WTC11 (cell line): ENCODE measurements around the gene GGTLC2. TPM values are rescaled to one million over a fixed set of nuclear protein-coding genes. Genes with fewer than 3 reads are reported as not detected.
"Not testable (repeated sequence)": the region's sequence is repeated elsewhere in the genome, so short reads cannot be mapped to it uniquely, and the experiment has no call there.

Source experiments
- ATAC-seq: fragments of 200-7000 bp; cut with Tn5 transposase; 2 replicates; pipeline ENCODE4 v1.10.0; 2021; ENCODE audit warnings: mild to moderate bottlenecking, moderate library complexity
- CTCF ChIA-PET: fragments of 300-600 bp; sonication (Branson Sonifier 250); formaldehyde crosslinking; loops from one replicate; lab custom pipeline; 2021; ENCODE audit warnings: antibody characterized with exemption; lab: Charles Lee
- POLR2A ChIA-PET: fragments of 350-600 bp; sonication (Branson Sonifier 250); formaldehyde crosslinking; loops from one replicate; lab custom pipeline; 2021; ENCODE audit warnings: antibody characterized with exemption; lab: Charles Lee
- DNase-seq: peaks from one replicate; pipeline ENCODE4 v3.0.0; 2021; ENCODE audit warnings: low spot score
- H3K27ac Mint-ChIP-seq: 2 replicates; pipeline ENCODE4 v1.8.0; 2021; ENCODE audit warnings: mixed read lengths
- H3K27me3 Mint-ChIP-seq: 2 replicates; pipeline ENCODE4 v1.8.0; 2021; ENCODE audit warnings: low read depth, mild to moderate bottlenecking, moderate library complexity, mixed read lengths
- H3K36me3 Mint-ChIP-seq: 2 replicates; pipeline ENCODE4 v1.8.0; 2021; ENCODE audit warnings: mixed read lengths
- H3K4me1 Mint-ChIP-seq: 2 replicates; pipeline ENCODE4 v1.8.0; 2022; ENCODE audit warnings: mixed read lengths
- H3K4me3 Mint-ChIP-seq: 2 replicates; pipeline ENCODE4 v1.8.0; 2021; ENCODE audit warnings: mild to moderate bottlenecking, moderate library complexity, mixed read lengths
- H3K9me3 Mint-ChIP-seq: 2 replicates; pipeline ENCODE4 v1.8.0; 2021; ENCODE audit warnings: mixed read lengths
- NR2C2 ChIP-seq: sonication (generic); formaldehyde crosslinking; IDR thresholded peaks from 2 replicates; pipeline ENCODE4 v1.8.0; 2022; ENCODE audit warnings: mild to moderate bottlenecking, missing genetic modification reagents
- total RNA-seq: library from RNA; stranded (reverse); gene quantifications from 3 replicates; pipeline ENCODE4 v1.2.3, GENCODE V29; 2021
- TF ChIP-seq, protein P1 (sequence below): sonication (generic); formaldehyde crosslinking; IDR thresholded peaks from 2 replicates; pipeline ENCODE4 v1.8.0; 2022; ENCODE audit warnings: mild to moderate bottlenecking, missing genetic modification reagents
- TF ChIP-seq, protein P2 (sequence below): fragments of 200-600 bp; IDR thresholded peaks from 2 replicates; pipeline ENCODE4 v1.8.0; 2022; ENCODE audit warnings: antibody characterized with exemption

GGTLC2 gene
- total RNA-seq, 1 experiment from 2014 or later = not detected

GRCh38 chr22:22619765-22620414 lies 24.5 kb upstream of the GGTLC2 start (continued):
- TF ChIP-seq NR2C2 (CRISPR knock-in tag) = no peak
- TF ChIP-seq, protein P1, sequence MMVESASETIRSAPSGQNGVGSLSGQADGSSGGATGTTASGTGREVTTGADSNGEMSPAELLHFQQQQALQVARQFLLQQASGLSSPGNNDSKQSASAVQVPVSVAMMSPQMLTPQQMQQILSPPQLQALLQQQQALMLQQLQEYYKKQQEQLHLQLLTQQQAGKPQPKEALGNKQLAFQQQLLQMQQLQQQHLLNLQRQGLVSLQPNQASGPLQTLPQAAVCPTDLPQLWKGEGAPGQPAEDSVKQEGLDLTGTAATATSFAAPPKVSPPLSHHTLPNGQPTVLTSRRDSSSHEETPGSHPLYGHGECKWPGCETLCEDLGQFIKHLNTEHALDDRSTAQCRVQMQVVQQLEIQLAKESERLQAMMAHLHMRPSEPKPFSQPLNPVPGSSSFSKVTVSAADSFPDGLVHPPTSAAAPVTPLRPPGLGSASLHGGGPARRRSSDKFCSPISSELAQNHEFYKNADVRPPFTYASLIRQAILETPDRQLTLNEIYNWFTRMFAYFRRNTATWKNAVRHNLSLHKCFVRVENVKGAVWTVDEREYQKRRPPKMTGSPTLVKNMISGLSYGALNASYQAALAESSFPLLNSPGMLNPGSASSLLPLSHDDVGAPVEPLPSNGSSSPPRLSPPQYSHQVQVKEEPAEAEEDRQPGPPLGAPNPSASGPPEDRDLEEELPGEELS (CRISPR knock-in tag) = no peak

DNA sequence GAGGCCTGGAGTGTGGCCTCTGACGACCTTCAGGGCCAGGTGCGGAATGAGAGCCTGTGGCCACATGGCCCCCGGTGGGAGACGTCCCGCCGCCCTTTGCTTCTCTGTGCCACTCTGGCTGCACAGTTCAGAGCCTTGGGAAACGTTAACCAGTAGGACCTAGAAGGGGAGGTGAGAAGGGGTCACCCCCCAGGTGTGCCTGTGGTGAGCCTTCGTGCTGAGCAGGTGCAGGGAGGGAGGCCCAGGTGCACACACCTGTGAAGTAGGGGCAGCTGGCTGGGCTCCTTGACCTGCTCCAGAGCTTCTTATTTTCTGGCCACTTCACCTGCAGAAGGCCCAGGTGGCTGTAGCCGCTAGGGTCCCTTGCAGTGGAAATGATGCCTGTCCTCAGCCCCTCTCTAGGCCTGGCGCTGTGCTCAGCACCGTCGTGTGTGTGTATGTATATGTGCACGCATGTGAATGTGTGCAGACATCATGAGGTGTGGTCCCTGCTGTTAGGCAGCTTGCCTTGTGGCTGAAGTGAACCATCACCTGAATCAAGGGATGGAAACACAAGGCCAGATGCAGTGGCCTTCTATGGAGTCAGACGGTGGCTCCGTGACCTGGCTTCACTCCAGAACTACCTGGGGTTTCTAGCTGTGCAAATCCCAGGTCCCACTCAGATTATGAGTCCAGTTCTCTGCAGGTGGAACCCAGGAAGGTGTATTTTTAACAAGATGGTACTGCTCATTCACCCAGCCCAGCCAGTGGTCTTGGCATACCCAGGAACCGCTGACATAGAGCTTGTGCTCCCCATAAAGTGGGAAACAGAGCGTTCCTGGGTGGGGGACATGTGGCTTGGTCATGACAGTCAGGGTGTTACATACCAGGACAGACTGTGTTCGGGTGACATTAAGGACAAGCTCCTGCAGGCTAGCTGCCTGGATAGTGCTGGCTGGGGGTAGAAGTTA lies 15.6 kb upstream of the GGTLC2 start:
- H3K4me1 Mint-ChIP-seq, H3K4me3 Mint-ChIP-seq, H3K9me3 Mint-ChIP-seq, POLR2A ChIA-PET, ATAC-seq, DNase-seq, H3K27ac Mint-ChIP-seq, H3K36me3 Mint-ChIP-seq, CTCF ChIA-PET: not testable (repeated sequence)
- peaks cover 39% of the 10 kb centered on the region for H3K27me3 Mint-ChIP-seq

DNA sequence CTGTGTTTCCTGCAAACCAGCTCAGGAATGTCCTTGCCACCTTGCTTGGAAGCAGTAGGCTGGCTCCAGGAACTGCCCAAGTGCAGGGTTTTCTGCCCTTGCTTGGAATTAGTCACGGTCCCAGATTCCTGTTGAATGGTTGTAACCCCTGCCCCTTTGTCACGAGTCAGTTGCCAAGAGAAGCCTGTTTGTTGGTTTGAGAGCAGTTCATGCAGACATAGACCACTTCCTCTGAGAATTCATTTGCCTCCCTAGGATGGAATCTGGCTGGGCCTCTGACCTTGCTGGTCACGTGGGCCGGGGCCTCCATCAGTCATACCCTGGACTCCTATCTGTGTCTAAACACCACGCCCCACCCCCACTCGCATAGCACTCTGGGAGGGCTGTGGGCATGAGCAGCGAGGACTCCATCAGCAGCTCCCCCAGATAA lies 13.2 kb upstream of the GGTLC2 start:
- DNase-seq, H3K9me3 Mint-ChIP-seq, H3K36me3 Mint-ChIP-seq, ATAC-seq, H3K4me3 Mint-ChIP-seq, CTCF ChIA-PET, POLR2A ChIA-PET, H3K4me1 Mint-ChIP-seq, H3K27ac Mint-ChIP-seq: not testable (repeated sequence)
- peaks cover 22% of the 10 kb centered on the region for H3K27me3 Mint-ChIP-seq

GRCh38 chr22:22632226-22632625 lies 12.2 kb upstream of the GGTLC2 start:
- H3K4me1 Mint-ChIP-seq, CTCF ChIA-PET, DNase-seq, H3K4me3 Mint-ChIP-seq, H3K36me3 Mint-ChIP-seq, POLR2A ChIA-PET, H3K27ac Mint-ChIP-seq, ATAC-seq, H3K9me3 Mint-ChIP-seq: not testable (repeated sequence)
- peaks cover 22% of the 10 kb centered on the region for H3K27me3 Mint-ChIP-seq

DNA sequence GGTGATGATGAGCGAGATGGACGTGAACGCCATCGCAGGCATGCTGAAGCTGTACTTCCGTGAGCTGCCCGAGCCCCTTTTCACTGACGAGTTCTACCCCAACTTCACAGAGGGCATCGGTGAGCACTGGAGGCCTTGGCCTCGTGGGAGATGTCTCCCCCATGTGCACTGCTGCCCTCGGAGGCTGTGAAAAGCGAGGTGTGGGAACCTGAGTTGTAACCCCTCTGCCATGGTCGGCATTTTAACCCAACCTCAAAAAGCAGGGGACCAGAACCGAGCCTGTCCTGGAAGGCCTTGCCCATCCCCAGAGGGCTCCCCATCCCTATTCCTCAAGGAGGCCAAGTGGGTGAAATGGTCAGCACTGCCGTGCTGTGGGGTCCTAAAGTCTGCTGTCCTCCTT lies 10.9 kb upstream of the GGTLC2 start:
- ATAC-seq, CTCF ChIA-PET, POLR2A ChIA-PET, H3K4me3 Mint-ChIP-seq, H3K4me1 Mint-ChIP-seq, H3K9me3 Mint-ChIP-seq, H3K36me3 Mint-ChIP-seq, H3K27ac Mint-ChIP-seq, DNase-seq: not testable (repeated sequence)
- H3K27me3 Mint-ChIP-seq = peaks cover 17% of the 10 kb centered on the region

GRCh38 chr22:22636260-22636659 lies 8.2 kb upstream of the GGTLC2 start:
- H3K4me3 Mint-ChIP-seq, H3K36me3 Mint-ChIP-seq, POLR2A ChIA-PET, ATAC-seq, H3K27me3 Mint-ChIP-seq, CTCF ChIA-PET, H3K27ac Mint-ChIP-seq, H3K9me3 Mint-ChIP-seq, H3K4me1 Mint-ChIP-seq: not testable (repeated sequence)
- TF ChIP-seq, protein P2, sequence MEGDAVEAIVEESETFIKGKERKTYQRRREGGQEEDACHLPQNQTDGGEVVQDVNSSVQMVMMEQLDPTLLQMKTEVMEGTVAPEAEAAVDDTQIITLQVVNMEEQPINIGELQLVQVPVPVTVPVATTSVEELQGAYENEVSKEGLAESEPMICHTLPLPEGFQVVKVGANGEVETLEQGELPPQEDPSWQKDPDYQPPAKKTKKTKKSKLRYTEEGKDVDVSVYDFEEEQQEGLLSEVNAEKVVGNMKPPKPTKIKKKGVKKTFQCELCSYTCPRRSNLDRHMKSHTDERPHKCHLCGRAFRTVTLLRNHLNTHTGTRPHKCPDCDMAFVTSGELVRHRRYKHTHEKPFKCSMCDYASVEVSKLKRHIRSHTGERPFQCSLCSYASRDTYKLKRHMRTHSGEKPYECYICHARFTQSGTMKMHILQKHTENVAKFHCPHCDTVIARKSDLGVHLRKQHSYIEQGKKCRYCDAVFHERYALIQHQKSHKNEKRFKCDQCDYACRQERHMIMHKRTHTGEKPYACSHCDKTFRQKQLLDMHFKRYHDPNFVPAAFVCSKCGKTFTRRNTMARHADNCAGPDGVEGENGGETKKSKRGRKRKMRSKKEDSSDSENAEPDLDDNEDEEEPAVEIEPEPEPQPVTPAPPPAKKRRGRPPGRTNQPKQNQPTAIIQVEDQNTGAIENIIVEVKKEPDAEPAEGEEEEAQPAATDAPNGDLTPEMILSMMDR = peak; percentile 12; the same call in 1 of the 2 replicates
- peak; percentile 70 for DNase-seq

DNA sequence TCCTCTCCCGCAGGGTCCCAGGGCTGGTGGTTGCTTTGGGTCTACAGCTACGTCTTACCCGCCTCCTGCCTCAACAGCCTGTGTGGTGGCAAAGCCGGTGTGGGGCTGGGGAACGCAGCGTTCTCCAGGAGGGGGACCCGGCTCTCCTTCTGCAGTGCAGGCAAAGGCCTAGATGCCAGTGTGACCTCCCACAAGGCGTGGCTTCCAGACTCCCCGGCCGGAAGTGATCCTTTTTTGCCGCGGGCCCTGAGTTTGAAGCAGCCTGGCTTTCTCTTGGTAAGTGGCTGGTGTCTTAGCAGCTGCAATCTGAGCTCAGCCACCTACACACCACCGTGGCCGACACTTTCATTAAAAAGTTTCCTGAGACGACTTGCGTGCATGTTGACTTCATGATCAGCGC lies 6.1 kb upstream of the GGTLC2 start:
- CTCF ChIA-PET, H3K27ac Mint-ChIP-seq, H3K36me3 Mint-ChIP-seq, H3K9me3 Mint-ChIP-seq, H3K4me3 Mint-ChIP-seq, H3K27me3 Mint-ChIP-seq, DNase-seq, POLR2A ChIA-PET, H3K4me1 Mint-ChIP-seq, ATAC-seq: not testable (repeated sequence)

GRCh38 chr22:22642255-22642654 lies 2.2 kb upstream of the GGTLC2 start:
- ATAC-seq, H3K27ac Mint-ChIP-seq, H3K9me3 Mint-ChIP-seq, POLR2A ChIA-PET, H3K27me3 Mint-ChIP-seq, H3K4me1 Mint-ChIP-seq, DNase-seq, H3K4me3 Mint-ChIP-seq, H3K36me3 Mint-ChIP-seq, CTCF ChIA-PET: not testable (repeated sequence)

DNA sequence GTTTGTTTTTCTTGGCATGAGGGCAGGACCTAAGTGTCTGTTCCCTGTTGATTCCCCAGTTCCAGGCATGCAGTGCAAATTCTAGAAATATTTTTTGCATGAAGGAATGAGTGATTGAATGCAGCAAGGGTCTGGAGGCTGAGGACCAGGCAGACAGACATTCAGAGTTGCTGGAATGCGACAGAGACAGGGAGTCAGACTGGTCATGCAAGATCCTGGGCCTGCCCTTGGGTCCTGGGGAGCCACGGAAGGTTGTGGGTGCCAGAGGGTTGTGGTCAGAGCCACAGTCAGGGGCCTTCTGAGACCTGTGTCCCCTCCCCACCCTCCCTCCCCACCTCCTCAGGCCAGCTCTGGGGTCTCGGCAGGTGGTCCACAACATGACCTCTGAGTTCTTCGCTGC lies 1.6 kb downstream of the GGTLC2 start:
- DNase-seq, H3K4me1 Mint-ChIP-seq, H3K4me3 Mint-ChIP-seq, ATAC-seq, H3K36me3 Mint-ChIP-seq, POLR2A ChIA-PET, H3K27ac Mint-ChIP-seq, H3K9me3 Mint-ChIP-seq, H3K27me3 Mint-ChIP-seq, CTCF ChIA-PET: not testable (repeated sequence)
